SH-SY5Y (cell line): Measurements from ENCODE around the gene HSBP1L1.

ENCODE experiments used
- GATA2 ChIP-seq: IDR thresholded peaks from 2 replicates; pipeline ENCODE4 v1.6.1; 2011; ENCODE audit warnings: mild to moderate bottlenecking, low read depth, low read length
- GATA3 ChIP-seq: IDR thresholded peaks from 2 replicates; pipeline ENCODE4 v1.6.1; 2011; ENCODE audit warnings: low read depth, mild to moderate bottlenecking, low read length, moderate library complexity

The HSBP1L1 gene

GRCh38 chr18:79954791-79955190 is 9.7 kb upstream of the HSBP1L1 start:
- TF ChIP-seq GATA2 = no peak
- no peak for TF ChIP-seq GATA3

- TF ChIP-seq GATA3 = no peak
- no peak for TF ChIP-seq GATA2
These were observed 9.0 kb upstream of the HSBP1L1 start for GRCh38 chr18:79955302-79956075.

GRCh38 chr18:79956276-79956675 is 8.2 kb upstream of the HSBP1L1 start:
- TF ChIP-seq GATA3 (no peak), GATA2 (no peak)

- TF ChIP-seq GATA2 = no peak
These were observed 5.5 kb upstream of the HSBP1L1 start for GRCh38 chr18:79958981-79959380.

GRCh38 chr18:79960921-79961526 is 3.4 kb upstream of the HSBP1L1 start:
- TF ChIP-seq GATA2 (no peak), GATA3 (no peak)

GRCh38 chr18:79961527-79962291 is 2.7 kb upstream of the HSBP1L1 start:
- TF ChIP-seq GATA3 (no peak), GATA2 (no peak)

- TF ChIP-seq GATA3 (no peak), GATA2 (no peak)
These were observed 2.1 kb upstream of the HSBP1L1 start for GRCh38 chr18:79962311-79962710.

- no peak for TF ChIP-seq GATA2
- TF ChIP-seq GATA3 = no peak
These were observed 1.4 kb upstream of the HSBP1L1 start for GRCh38 chr18:79962835-79963657.

- TF ChIP-seq GATA2 (no peak), GATA3 (no peak)
These were observed 649 bp upstream of the HSBP1L1 start for GRCh38 chr18:79963658-79964329.

- no peak for TF ChIP-seq GATA2
- TF ChIP-seq GATA3 = no peak
These were observed 868 bp downstream of the HSBP1L1 start for GRCh38 chr18:79965119-79965902.

- no peak for TF ChIP-seq GATA3
- TF ChIP-seq GATA2 = no peak
These were observed 6.1 kb downstream of the HSBP1L1 start for GRCh38 chr18:79970419-79971133.

GRCh38 chr18:79971211-79971952 is 6.9 kb downstream of the HSBP1L1 start:
- TF ChIP-seq GATA3 = no peak
- no peak for TF ChIP-seq GATA2
